Measurements from ENCODE around the gene XDH.

Gene XDH

DNA sequence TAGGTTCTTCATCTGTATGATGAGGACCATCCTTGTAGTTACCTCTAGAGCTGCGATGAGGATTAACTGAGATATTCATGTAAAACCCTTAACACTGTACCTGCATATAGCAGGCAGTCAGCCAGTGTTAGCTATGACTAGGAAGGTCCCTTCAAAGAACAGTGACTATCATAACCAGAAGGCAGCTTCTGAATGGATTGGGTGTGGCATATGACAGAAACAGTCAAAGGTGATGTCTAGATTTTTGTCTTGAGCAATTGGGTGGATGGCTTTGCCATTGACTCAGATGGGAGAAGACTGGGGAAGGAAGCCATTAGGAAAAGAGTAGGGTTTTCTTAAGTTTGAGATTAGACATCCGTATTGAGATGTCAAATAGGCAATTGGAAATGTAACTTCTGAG is 15.7 kb downstream of the XDH start:
- no peak for DNase-seq (ENCODE audit: extremely low spot score)
- ChIA-PET POLR2A (no interaction called here), CTCF (no interaction called here)
- TF ChIP-seq, protein P1, sequence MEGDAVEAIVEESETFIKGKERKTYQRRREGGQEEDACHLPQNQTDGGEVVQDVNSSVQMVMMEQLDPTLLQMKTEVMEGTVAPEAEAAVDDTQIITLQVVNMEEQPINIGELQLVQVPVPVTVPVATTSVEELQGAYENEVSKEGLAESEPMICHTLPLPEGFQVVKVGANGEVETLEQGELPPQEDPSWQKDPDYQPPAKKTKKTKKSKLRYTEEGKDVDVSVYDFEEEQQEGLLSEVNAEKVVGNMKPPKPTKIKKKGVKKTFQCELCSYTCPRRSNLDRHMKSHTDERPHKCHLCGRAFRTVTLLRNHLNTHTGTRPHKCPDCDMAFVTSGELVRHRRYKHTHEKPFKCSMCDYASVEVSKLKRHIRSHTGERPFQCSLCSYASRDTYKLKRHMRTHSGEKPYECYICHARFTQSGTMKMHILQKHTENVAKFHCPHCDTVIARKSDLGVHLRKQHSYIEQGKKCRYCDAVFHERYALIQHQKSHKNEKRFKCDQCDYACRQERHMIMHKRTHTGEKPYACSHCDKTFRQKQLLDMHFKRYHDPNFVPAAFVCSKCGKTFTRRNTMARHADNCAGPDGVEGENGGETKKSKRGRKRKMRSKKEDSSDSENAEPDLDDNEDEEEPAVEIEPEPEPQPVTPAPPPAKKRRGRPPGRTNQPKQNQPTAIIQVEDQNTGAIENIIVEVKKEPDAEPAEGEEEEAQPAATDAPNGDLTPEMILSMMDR (IDR thresholded peaks at IDR 0.05; ENCODE audit: control extremely low read depth, extremely low read depth, low read depth, missing control alignments): no peak

DNA sequence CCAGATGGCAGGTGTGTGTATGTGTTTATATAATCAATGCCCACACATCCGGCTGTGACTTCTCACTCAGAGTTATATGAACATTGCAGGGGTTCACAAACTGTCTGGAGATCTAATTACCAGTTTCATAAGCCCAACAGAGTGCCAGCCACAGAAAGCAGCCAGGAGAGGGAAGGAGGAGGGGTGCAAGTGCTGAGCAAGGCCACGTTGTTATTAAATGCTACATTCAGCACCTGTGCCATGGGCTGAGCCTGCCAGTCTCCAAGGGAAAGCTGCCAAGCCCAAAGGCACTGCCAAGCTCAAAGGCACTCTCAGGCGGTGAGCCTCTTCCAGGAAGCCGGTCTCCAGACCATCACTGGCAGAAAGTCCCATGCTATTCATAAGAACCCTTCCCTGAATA is 17.4 kb downstream of the XDH start:
- DNase-seq (ENCODE audit: extremely low spot score): no peak
- TF ChIP-seq, protein P1 (IDR thresholded peaks at IDR 0.05; ENCODE audit: control extremely low read depth, extremely low read depth, low read depth, missing control alignments): no peak
- ChIA-PET POLR2A (no interaction called here), CTCF (no interaction called here)

DNA sequence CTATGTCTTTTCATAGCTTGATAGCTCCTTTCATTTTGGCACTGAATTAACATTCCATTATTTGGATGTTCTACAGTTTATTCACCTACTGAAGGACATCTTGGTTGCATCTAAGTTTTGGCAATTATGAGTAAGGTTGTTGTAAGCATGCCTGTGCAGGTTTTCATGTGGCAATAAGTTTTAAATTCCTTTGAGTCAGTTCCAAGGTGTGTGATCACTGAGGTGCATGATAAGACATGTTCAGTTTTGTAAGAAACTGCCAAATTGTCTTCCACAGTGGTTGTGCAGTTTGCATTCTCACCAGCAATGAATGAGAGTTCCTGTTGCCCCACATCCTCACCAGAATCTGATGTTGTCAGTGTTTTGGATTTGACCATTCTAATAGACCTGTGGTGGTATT is 24.2 kb downstream of the XDH start:
- no peak for DNase-seq (ENCODE audit: extremely low spot score)
- ChIA-PET CTCF (interaction anchor here (2.5 kb wide), 1 partner anchor 12 kb away, joined by 7 read pairs; no protein-coding TSS in a partner anchor), POLR2A (no interaction called here)
- TF ChIP-seq, protein P1 (IDR thresholded peaks at IDR 0.05; ENCODE audit: control extremely low read depth, extremely low read depth, low read depth, missing control alignments): no peak

DNA sequence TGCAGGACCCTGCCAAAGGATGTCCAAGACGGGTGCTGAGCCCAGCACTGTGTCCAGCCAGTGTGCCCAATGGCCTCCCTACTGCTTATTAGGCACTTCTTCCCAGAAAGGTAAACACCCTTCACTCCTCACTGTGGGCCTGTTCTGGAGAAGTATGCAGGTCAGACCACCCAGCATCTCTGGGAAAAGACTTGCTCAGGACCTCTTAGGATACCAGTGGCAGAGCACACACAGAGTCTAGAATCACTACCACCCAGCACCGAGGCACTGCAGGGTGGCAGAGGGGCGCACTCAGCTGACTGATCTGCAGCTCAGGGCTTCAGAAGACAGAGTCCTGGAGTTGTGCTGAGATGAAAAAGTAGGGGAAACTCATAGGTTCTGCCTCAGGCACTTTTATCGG is 25.8 kb downstream of the XDH start:
- CTCF ChIA-PET: no interaction called here
- no peak for DNase-seq (ENCODE audit: extremely low spot score)
- TF ChIP-seq, protein P1 (IDR thresholded peaks at IDR 0.05; ENCODE audit: control extremely low read depth, extremely low read depth, low read depth, missing control alignments): no peak
- POLR2A ChIA-PET: no interaction called here

DNA sequence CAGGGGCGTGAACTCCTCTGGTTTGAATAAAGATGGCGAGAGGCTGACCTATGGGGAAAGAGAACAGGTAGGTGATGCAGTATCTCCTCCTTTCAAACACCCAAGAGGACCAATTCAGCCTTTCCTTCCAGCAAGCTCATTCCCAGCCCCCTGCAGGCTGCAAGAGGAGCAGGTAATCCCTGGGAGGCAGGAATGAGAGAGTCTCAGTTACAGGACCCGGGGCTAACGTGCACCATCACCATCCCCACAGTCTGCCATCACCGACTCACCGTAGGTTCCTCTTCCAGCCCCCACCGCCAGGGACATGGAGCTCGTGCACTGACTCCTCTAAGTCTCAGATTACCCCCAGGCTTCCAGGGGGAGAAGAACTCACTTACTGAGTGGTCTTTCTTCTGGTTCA is 26.7 kb downstream of the XDH start:
- POLR2A ChIA-PET: no interaction called here
- CTCF ChIA-PET: interaction anchor here (1.4 kb wide), 1 partner anchor 14 kb away, joined by 3 read pairs; no protein-coding TSS in a partner anchor
- TF ChIP-seq, protein P1 (IDR thresholded peaks at IDR 0.05; ENCODE audit: control extremely low read depth, extremely low read depth, low read depth, missing control alignments): no peak
- DNase-seq (ENCODE audit: extremely low spot score): no peak

DNA sequence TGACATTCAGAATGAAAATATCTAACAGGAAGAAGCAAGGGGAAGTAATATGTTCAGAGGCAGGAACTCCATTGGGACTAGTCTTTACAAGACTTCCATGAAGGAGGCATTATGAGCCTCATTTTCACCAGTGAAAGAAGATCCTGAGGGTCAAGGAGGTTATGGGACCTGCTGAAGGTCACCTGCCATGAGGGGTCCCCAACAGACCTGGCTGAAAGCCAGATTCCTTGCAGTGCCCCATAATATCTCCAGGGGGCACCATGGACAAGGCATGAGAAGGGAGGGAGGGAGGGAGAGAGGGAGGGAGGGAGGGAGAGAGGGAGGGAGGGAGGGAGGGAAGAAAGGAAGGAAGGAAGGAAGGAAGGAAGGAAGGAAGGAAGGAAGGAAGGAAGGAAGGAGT is 27.9 kb downstream of the XDH start:
- no peak for DNase-seq (ENCODE audit: extremely low spot score)
- ChIA-PET POLR2A (no interaction called here), CTCF (interaction anchor here (1.3 to 1.4 kb wide), 2 partner anchors 16 to 49 kb away, joined by 3 to 4 read pairs; no protein-coding TSS in a partner anchor)
- TF ChIP-seq, protein P1 (IDR thresholded peaks at IDR 0.05; ENCODE audit: control extremely low read depth, extremely low read depth, low read depth, missing control alignments): no peak

DNA sequence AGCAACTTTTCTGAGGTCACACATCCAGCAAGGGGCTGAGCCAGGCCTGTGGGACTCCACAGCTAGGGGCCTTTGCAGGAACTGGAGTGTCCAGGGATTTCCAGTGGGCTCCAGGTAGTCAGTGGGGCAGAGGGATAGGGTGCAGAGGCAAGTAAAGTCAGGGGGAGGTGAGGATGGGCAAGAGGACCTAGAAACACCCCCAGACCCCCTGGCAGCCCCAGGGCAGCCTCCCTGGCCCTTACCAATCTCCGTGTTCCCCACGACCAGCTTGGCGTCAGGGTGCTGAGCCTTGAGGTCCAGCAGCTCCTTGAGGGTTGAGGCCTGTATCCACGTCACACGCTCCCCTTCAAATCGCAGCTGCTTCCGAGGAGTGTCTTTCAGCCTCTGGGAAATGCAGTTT is 28.4 kb downstream of the XDH start:
- POLR2A ChIA-PET: no interaction called here
- TF ChIP-seq, protein P1 (IDR thresholded peaks at IDR 0.05; ENCODE audit: control extremely low read depth, extremely low read depth, low read depth, missing control alignments): no peak
- no peak for DNase-seq (ENCODE audit: extremely low spot score)
- CTCF ChIA-PET: interaction anchor here (1.3 kb wide), 1 partner anchor 48 kb away, joined by 4 read pairs; no protein-coding TSS in a partner anchor
